NCI-H526 (cell line): ENCODE data around the gene NTNG2.
"Not testable (repeated sequence)": the region's sequence is repeated elsewhere in the genome, so short reads cannot be mapped to it uniquely, and the experiment has no call there.

Experiments used
- DNase-seq, 2 experiments: peaks; one replicate each; lab custom pipeline; 2025; lab: John Stamatoyannopoulos, UW

The NTNG2 gene

DNA sequence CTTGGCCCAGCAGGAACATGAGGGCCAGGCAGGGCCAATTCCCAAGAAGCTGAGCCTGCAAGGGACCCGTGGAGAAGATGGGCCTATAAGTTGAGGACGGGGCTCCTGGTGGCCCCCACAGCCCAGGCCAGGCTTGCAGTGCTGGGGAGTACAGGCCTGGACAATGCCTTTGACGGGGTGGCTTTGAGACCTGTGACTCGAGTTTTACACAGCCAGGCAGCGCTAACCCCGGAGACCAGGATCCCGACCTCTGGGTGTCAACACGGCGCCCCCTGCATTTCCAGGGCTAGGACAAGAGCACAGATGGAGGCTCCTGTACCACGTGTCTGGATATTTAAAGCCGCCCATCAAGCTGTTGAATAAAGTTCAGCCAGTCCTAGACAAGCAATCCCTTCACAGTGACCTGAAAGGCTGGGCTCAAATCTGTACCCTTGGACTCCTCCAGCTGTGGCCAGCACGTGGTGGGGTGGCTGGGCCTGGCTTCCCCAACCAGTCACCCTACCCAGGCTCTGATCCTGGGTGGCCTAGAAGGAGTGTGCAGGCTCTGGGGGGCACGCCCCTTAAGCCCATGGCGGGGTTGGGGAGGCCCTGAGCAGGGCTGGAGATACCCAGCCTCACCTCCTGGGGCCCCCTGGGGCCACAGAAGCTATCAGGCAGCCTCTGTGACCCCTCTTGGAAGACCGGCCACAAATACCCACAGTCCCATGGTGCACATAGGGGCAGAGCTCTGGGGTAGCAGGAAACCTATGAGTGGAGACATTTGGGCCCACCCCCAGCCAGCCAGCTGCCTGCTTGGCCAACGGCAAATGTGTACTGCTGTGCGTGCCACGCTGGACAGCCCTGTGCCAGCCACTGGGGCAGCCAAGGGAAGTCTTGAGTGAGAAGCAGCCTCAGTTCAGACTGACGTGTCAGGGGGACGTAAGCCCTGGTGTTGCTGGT lies 88.7 kb downstream of the NTNG2 start:
- DNase-seq, result no peak

GRCh38 chr9:132260846-132261245 lies 99.0 kb downstream of the NTNG2 start:
- no peak for DNase-seq

DNA sequence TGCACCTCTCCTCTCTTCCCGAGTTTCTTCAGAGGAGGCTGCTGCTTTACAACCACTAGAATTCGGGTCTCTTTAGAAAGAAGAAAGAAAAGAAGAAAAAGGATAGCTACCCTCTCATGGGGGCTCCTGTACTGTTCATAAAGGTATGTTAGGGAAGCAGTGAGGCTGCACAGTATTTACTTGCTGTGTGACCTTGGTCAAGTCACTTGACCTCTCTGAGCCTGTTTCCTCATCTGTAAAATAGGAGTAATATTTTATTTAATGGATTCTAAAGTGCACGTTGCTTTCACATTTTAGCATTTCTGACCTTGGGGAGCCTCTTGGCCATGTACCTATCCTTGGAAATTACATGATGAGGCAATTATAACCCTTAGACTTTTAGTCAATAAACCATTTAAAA lies 104.2 kb downstream of the NTNG2 start:
- no peak for DNase-seq

GRCh38 chr9:132267660-132268059 lies 105.8 kb downstream of the NTNG2 start:
- no peak for DNase-seq

DNA sequence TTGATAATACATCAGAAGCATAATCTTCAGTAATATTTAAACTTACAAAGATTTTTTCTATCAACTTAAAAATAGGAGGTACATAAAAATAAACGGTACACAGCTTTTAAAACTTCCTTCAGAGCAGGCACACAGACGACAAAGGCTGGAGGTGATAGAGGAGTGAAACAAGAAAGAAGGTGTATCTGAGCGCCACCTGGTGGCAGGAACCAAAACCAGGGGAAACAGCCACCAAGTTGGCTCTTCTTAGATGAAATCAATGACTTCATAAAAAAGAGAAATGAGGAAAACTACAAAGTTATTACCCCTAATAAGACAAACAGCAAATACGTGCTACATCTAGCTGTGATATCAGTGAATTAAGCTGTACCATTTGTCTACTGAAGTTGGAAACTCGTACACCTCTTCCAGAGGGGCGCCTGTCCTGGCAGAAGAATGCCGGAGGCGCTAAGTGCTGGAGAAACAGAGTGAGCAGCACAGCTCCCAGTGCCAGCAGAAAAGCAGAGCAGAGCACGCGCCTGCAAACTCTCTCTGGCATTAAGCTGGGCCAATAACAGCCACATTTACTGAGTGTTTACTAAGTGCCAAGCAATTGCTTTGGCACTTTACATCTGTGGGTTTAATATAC lies 107.0 kb downstream of the NTNG2 start:
- peak in 1 of 2 experiments; percentile 45 for DNase-seq

- not testable (repeated sequence) for DNase-seq
Measured at GRCh38 chr9:132269704-132270516, 108.1 kb downstream of the NTNG2 start.

DNA sequence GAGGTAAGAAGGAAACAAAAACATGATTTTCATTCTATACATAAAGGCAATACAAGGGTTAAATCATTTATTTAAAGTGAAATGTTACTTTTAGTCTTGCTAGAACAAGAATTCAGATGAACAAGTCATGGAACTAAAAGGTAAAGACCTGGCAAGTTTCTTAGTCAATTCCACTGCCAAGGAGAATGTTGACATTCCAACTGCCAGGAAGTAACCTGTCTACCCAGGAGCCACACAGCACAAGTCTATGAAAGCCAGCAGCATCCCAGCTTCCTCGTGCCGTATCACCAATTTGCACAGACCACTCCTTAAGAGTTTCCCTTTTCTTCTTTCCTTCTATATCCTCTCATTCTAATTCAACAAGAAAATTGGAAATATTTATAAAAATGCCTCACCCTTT lies 113.0 kb downstream of the NTNG2 start:
- no peak for DNase-seq

- no peak for DNase-seq
Measured at GRCh38 chr9:132283165-132283564, 121.3 kb downstream of the NTNG2 start.

GRCh38 chr9:132283863-132284262 lies 122.0 kb downstream of the NTNG2 start:
- DNase-seq, result no peak

DNA sequence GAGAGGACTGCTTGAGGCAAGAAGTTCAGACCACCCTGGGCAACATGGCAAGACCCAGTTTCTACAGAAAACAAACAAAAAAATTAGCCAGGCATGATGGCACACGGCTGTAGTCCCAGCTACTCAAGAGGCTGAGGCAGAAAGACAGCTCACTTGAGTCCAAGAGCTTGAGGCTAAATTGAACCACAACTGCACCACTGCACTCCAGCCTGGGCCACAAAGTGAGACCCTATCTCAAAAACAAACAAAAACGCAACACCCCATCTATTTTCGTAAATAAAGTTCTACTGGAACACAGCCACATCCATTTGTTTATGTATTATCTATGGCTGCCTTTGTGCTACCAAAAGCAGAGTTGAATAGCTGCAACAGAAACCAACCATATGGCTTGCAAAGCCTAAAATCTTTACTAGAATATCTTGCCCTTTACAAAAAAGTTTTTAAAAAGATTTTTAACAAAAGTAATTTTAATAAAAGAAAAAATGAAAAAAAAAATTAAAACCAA lies 125.5 kb downstream of the NTNG2 start:
- no peak for DNase-seq

GRCh38 chr9:132288361-132288760 lies 126.5 kb downstream of the NTNG2 start:
- no peak for DNase-seq

- no peak for DNase-seq
Measured at GRCh38 chr9:132288966-132289365, 127.1 kb downstream of the NTNG2 start.

GRCh38 chr9:132293145-132293721 lies 131.4 kb downstream of the NTNG2 start:
- no peak for DNase-seq
